Measurements from ENCODE around the gene SLC36A3.

The SLC36A3 gene

GRCh38 chr5:151328734-151329133 lies 25.2 kb upstream of the SLC36A3 start:
- no peaks in the 10 kb centered on the region for H3K4me1 ChIP-seq (ENCODE audit: control insufficient read depth in 2 of 2, insufficient read depth in 2 of 2, low read length in 2 of 2)
- no peak overlapping the region for H3K27ac ChIP-seq (ENCODE audit: low read depth in 2 of 2, low read length in 2 of 2)
- H3K4me3 ChIP-seq (ENCODE audit: low read length in 2 of 2): no peak overlapping the region
- H3K9ac ChIP-seq (ENCODE audit: low read depth in 1 of 2, low read length in 2 of 2): no peak overlapping the region
- no peaks in the 10 kb centered on the region for H3K9me3 ChIP-seq (ENCODE audit: control insufficient read depth in 2 of 2, low read length in 2 of 2)
- H3K27me3 ChIP-seq (ENCODE audit: control insufficient read depth in 2 of 2, insufficient read depth in 2 of 2, low read length in 2 of 2): no peaks in the 10 kb centered on the region
- no peaks in the 10 kb centered on the region for H3K36me3 ChIP-seq (ENCODE audit: control insufficient read depth in 2 of 2, insufficient read depth in 2 of 2, low read length in 2 of 2)

GRCh38 chr5:151327585-151327984 lies 24.0 kb upstream of the SLC36A3 start:
- Histone ChIP-seq H3K4me3 (ENCODE audit: low read length in 2 of 2) (no peak overlapping the region), H3K36me3 (ENCODE audit: control insufficient read depth in 2 of 2, insufficient read depth in 2 of 2, low read length in 2 of 2) (no peaks in the 10 kb centered on the region), H3K4me1 (ENCODE audit: control insufficient read depth in 2 of 2, insufficient read depth in 2 of 2, low read length in 2 of 2) (no peaks in the 10 kb centered on the region), H3K9ac (ENCODE audit: low read depth in 1 of 2, low read length in 2 of 2) (no peak overlapping the region), H3K9me3 (ENCODE audit: control insufficient read depth in 2 of 2, low read length in 2 of 2) (no peaks in the 10 kb centered on the region), H3K27ac (ENCODE audit: low read depth in 2 of 2, low read length in 2 of 2) (no peak overlapping the region), H3K27me3 (ENCODE audit: control insufficient read depth in 2 of 2, insufficient read depth in 2 of 2, low read length in 2 of 2) (no peaks in the 10 kb centered on the region)

GRCh38 chr5:151326266-151326665 lies 22.7 kb upstream of the SLC36A3 start:
- Histone ChIP-seq H3K36me3 (ENCODE audit: control insufficient read depth in 2 of 2, insufficient read depth in 2 of 2, low read length in 2 of 2) (no peaks in the 10 kb centered on the region), H3K9me3 (ENCODE audit: control insufficient read depth in 2 of 2, low read length in 2 of 2) (no peaks in the 10 kb centered on the region), H3K27ac (ENCODE audit: low read depth in 2 of 2, low read length in 2 of 2) (no peak overlapping the region), H3K9ac (ENCODE audit: low read depth in 1 of 2, low read length in 2 of 2) (no peak overlapping the region), H3K27me3 (ENCODE audit: control insufficient read depth in 2 of 2, insufficient read depth in 2 of 2, low read length in 2 of 2) (no peaks in the 10 kb centered on the region), H3K4me1 (ENCODE audit: control insufficient read depth in 2 of 2, insufficient read depth in 2 of 2, low read length in 2 of 2) (no peaks in the 10 kb centered on the region), H3K4me3 (ENCODE audit: low read length in 2 of 2) (no peak overlapping the region)

- H3K4me3 ChIP-seq (ENCODE audit: low read length in 2 of 2): no peak overlapping the region
- no peak overlapping the region for H3K9ac ChIP-seq (ENCODE audit: low read depth in 1 of 2, low read length in 2 of 2)
- H3K4me1 ChIP-seq (ENCODE audit: control insufficient read depth in 2 of 2, insufficient read depth in 2 of 2, low read length in 2 of 2): no peaks in the 10 kb centered on the region
- no peak overlapping the region for H3K27ac ChIP-seq (ENCODE audit: low read depth in 2 of 2, low read length in 2 of 2)
- no peaks in the 10 kb centered on the region for H3K9me3 ChIP-seq (ENCODE audit: control insufficient read depth in 2 of 2, low read length in 2 of 2)
- no peaks in the 10 kb centered on the region for H3K27me3 ChIP-seq (ENCODE audit: control insufficient read depth in 2 of 2, insufficient read depth in 2 of 2, low read length in 2 of 2)
- no peaks in the 10 kb centered on the region for H3K36me3 ChIP-seq (ENCODE audit: control insufficient read depth in 2 of 2, insufficient read depth in 2 of 2, low read length in 2 of 2)
Measured at GRCh38 chr5:151320481-151320880, 16.9 kb upstream of the SLC36A3 start.

GRCh38 chr5:151318850-151319732 lies 15.5 kb upstream of the SLC36A3 start:
- Histone ChIP-seq H3K9me3 (ENCODE audit: control insufficient read depth in 2 of 2, low read length in 2 of 2) (no peaks in the 10 kb centered on the region), H3K27me3 (ENCODE audit: control insufficient read depth in 2 of 2, insufficient read depth in 2 of 2, low read length in 2 of 2) (no peaks in the 10 kb centered on the region), H3K4me3 (ENCODE audit: low read length in 2 of 2) (no peak overlapping the region), H3K27ac (ENCODE audit: low read depth in 2 of 2, low read length in 2 of 2) (no peak overlapping the region), H3K4me1 (ENCODE audit: control insufficient read depth in 2 of 2, insufficient read depth in 2 of 2, low read length in 2 of 2) (no peaks in the 10 kb centered on the region), H3K9ac (ENCODE audit: low read depth in 1 of 2, low read length in 2 of 2) (no peak overlapping the region), H3K36me3 (ENCODE audit: control insufficient read depth in 2 of 2, insufficient read depth in 2 of 2, low read length in 2 of 2) (no peaks in the 10 kb centered on the region)

- H3K36me3 ChIP-seq (ENCODE audit: control insufficient read depth in 2 of 2, insufficient read depth in 2 of 2, low read length in 2 of 2): no peaks in the 10 kb centered on the region
- no peak overlapping the region for H3K4me3 ChIP-seq (ENCODE audit: low read length in 2 of 2)
- no peak overlapping the region for H3K27ac ChIP-seq (ENCODE audit: low read depth in 2 of 2, low read length in 2 of 2)
- H3K9ac ChIP-seq (ENCODE audit: low read depth in 1 of 2, low read length in 2 of 2): no peak overlapping the region
- no peaks in the 10 kb centered on the region for H3K27me3 ChIP-seq (ENCODE audit: control insufficient read depth in 2 of 2, insufficient read depth in 2 of 2, low read length in 2 of 2)
- no peaks in the 10 kb centered on the region for H3K9me3 ChIP-seq (ENCODE audit: control insufficient read depth in 2 of 2, low read length in 2 of 2)
- H3K4me1 ChIP-seq (ENCODE audit: control insufficient read depth in 2 of 2, insufficient read depth in 2 of 2, low read length in 2 of 2): no peaks in the 10 kb centered on the region
Measured at GRCh38 chr5:151317871-151318270, 14.3 kb upstream of the SLC36A3 start.

- Histone ChIP-seq H3K27ac (ENCODE audit: low read depth in 2 of 2, low read length in 2 of 2) (no peak overlapping the region), H3K4me1 (ENCODE audit: control insufficient read depth in 2 of 2, insufficient read depth in 2 of 2, low read length in 2 of 2) (no peaks in the 10 kb centered on the region), H3K9ac (ENCODE audit: low read depth in 1 of 2, low read length in 2 of 2) (no peak overlapping the region), H3K4me3 (ENCODE audit: low read length in 2 of 2) (no peak overlapping the region), H3K36me3 (ENCODE audit: control insufficient read depth in 2 of 2, insufficient read depth in 2 of 2, low read length in 2 of 2) (no peaks in the 10 kb centered on the region), H3K27me3 (ENCODE audit: control insufficient read depth in 2 of 2, insufficient read depth in 2 of 2, low read length in 2 of 2) (no peaks in the 10 kb centered on the region), H3K9me3 (ENCODE audit: control insufficient read depth in 2 of 2, low read length in 2 of 2) (no peaks in the 10 kb centered on the region)
Measured at GRCh38 chr5:151315998-151316597, 12.5 kb upstream of the SLC36A3 start.

- Histone ChIP-seq H3K9ac (ENCODE audit: low read depth in 1 of 2, low read length in 2 of 2) (no peak overlapping the region), H3K27me3 (ENCODE audit: control insufficient read depth in 2 of 2, insufficient read depth in 2 of 2, low read length in 2 of 2) (no peaks in the 10 kb centered on the region), H3K4me3 (ENCODE audit: low read length in 2 of 2) (no peak overlapping the region), H3K36me3 (ENCODE audit: control insufficient read depth in 2 of 2, insufficient read depth in 2 of 2, low read length in 2 of 2) (no peaks in the 10 kb centered on the region), H3K4me1 (ENCODE audit: control insufficient read depth in 2 of 2, insufficient read depth in 2 of 2, low read length in 2 of 2) (no peaks in the 10 kb centered on the region), H3K27ac (ENCODE audit: low read depth in 2 of 2, low read length in 2 of 2) (no peak overlapping the region), H3K9me3 (ENCODE audit: control insufficient read depth in 2 of 2, low read length in 2 of 2) (peaks cover 0 to 2% of the 10 kb centered on the region in 2 donors)
Measured at GRCh38 chr5:151313357-151313756, 9.8 kb upstream of the SLC36A3 start.

GRCh38 chr5:151312756-151313324 lies 9.3 kb upstream of the SLC36A3 start:
- Histone ChIP-seq H3K9me3 (ENCODE audit: control insufficient read depth in 2 of 2, low read length in 2 of 2) (peaks cover 0 to 2% of the 10 kb centered on the region in 2 donors), H3K27ac (ENCODE audit: low read depth in 2 of 2, low read length in 2 of 2) (no peak overlapping the region), H3K36me3 (ENCODE audit: control insufficient read depth in 2 of 2, insufficient read depth in 2 of 2, low read length in 2 of 2) (no peaks in the 10 kb centered on the region), H3K9ac (ENCODE audit: low read depth in 1 of 2, low read length in 2 of 2) (no peak overlapping the region), H3K4me1 (ENCODE audit: control insufficient read depth in 2 of 2, insufficient read depth in 2 of 2, low read length in 2 of 2) (no peaks in the 10 kb centered on the region), H3K27me3 (ENCODE audit: control insufficient read depth in 2 of 2, insufficient read depth in 2 of 2, low read length in 2 of 2) (no peaks in the 10 kb centered on the region), H3K4me3 (ENCODE audit: low read length in 2 of 2) (no peak overlapping the region)

- H3K36me3 ChIP-seq (ENCODE audit: control insufficient read depth in 2 of 2, insufficient read depth in 2 of 2, low read length in 2 of 2): no peaks in the 10 kb centered on the region
- no peak overlapping the region for H3K27ac ChIP-seq (ENCODE audit: low read depth in 2 of 2, low read length in 2 of 2)
- H3K9ac ChIP-seq (ENCODE audit: low read depth in 1 of 2, low read length in 2 of 2): no peak overlapping the region
- peaks cover 0 to 2% of the 10 kb centered on the region in 2 donors for H3K9me3 ChIP-seq (ENCODE audit: control insufficient read depth in 2 of 2, low read length in 2 of 2)
- H3K4me3 ChIP-seq (ENCODE audit: low read length in 2 of 2): no peak overlapping the region
- no peaks in the 10 kb centered on the region for H3K4me1 ChIP-seq (ENCODE audit: control insufficient read depth in 2 of 2, insufficient read depth in 2 of 2, low read length in 2 of 2)
- no peaks in the 10 kb centered on the region for H3K27me3 ChIP-seq (ENCODE audit: control insufficient read depth in 2 of 2, insufficient read depth in 2 of 2, low read length in 2 of 2)
Measured at GRCh38 chr5:151310932-151311331, 7.4 kb upstream of the SLC36A3 start.
